ENCODE measurements around the gene DHX32.
"Not testable (repeated sequence)": the region's sequence is repeated elsewhere in the genome, so short reads cannot be mapped to it uniquely, and the experiment has no call there.

The DHX32 gene, protein sequence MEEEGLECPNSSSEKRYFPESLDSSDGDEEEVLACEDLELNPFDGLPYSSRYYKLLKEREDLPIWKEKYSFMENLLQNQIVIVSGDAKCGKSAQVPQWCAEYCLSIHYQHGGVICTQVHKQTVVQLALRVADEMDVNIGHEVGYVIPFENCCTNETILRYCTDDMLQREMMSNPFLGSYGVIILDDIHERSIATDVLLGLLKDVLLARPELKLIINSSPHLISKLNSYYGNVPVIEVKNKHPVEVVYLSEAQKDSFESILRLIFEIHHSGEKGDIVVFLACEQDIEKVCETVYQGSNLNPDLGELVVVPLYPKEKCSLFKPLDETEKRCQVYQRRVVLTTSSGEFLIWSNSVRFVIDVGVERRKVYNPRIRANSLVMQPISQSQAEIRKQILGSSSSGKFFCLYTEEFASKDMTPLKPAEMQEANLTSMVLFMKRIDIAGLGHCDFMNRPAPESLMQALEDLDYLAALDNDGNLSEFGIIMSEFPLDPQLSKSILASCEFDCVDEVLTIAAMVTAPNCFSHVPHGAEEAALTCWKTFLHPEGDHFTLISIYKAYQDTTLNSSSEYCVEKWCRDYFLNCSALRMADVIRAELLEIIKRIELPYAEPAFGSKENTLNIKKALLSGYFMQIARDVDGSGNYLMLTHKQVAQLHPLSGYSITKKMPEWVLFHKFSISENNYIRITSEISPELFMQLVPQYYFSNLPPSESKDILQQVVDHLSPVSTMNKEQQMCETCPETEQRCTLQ

DNA sequence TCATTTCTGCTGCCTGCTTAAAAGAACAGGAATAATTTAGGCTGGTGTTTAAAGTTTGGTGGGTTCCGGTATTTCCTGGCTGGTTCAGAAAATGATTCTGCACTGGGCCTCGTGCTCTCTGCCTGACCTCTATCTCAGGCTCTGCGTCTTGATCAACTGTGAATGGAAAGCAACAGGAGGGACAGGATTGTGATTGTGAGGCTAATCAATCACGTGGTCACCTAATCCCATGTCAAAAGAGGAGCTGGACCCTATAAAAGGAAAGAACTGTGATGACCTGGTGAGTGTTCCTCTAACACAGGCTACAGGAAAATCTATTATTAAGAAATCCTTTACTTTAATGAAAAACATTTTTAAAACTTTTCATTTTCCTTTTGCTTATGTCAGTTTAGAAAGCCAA is at the start of gene DHX32:
TSS of gene DHX32 (minus strand) at position 101 of the 400 bp plus-strand sequence. CDS start 468 bp downstream, outside the sequence.
- no peak for DNase-seq

DNA sequence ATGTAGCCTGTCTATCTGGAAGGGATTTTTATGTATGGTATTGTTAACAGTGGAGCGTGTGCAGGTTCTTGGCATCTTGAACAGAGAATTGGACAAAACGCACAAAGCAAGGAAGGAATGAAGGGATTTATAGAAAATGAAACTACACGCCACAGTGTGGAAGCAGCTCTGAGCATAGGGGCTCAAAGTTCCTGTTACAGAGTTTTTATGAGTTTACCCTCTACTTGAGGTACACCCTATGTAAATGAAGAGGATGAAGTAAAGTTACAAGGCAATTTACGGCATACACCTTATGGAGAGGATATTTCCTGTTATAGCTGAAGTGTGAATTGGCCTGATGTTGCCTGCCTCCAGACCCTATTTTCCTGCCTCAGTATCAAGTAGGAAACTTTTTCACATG is 48.5 kb upstream of the DHX32 start:
- no peak for DNase-seq

DNA sequence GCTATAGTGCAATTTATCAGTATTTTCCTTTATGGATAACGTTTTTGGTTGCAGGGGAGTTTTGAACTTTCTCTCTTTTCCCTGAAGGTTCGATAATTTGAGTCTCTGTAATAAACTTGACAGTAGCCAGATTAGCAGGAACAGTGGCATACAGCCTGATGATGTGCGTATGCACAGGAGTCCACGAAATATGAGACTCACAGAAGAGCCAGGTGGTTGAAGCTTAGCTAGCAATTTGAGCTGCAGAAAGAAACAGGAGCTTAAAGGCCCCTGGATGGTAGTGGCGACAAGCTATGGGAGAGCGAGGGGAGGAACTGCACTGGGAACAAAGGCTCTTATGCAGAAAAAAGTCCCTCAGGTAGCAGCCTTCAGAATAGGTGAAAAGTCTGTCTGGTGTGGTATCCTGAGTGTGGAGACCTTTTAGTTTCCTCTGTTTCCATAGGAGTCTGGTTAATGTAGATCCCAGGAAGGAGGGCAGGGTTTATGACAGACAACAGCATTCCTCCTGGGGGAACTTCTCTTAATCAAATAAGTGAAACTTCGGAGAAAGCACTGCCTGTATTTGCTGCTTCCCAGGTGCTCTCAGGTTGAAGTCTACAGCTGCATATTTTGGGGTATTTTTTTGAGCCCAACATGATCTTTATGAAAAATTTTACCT is 48.0 kb upstream of the DHX32 start:
- DNase-seq: no peak

DNA sequence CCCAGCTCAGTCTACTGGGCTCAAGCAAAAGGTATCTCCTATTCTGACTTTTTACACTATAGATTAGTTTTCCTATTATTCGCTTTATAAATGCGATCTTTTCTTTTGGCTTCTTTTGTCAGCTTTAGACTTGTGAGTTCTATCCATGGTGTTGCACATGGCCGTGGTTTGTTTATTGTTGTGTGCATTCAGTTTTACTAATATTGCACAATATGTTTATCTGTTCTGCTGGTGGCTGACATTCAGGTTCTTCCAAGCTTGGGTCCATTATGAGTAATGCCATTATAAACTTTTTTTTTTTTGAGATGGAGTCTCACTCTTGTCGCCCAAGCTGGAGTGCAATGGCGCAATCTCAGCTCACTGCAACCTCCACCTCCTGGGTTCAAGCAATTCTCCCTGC is 46.2 kb upstream of the DHX32 start:
- DNase-seq: not testable (repeated sequence)

DNA sequence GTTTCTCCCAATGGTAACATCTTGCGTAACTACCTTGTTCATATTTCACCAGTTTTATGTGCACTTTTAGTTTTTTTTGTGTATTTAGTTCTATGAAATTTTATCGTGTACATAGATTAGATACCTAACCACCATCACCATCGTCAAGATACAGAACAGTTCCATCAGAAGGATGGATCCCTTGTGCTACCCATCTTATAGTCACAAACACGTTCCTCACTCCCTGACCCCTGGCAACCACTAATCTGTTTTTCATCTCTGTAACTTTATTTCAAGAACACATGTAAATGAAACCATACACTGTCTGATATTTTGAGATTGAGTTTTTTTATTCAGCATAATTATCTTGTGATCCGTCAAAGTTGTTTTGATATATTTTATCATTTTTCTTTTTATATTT is 45.2 kb upstream of the DHX32 start:
- no peak for DNase-seq

DNA sequence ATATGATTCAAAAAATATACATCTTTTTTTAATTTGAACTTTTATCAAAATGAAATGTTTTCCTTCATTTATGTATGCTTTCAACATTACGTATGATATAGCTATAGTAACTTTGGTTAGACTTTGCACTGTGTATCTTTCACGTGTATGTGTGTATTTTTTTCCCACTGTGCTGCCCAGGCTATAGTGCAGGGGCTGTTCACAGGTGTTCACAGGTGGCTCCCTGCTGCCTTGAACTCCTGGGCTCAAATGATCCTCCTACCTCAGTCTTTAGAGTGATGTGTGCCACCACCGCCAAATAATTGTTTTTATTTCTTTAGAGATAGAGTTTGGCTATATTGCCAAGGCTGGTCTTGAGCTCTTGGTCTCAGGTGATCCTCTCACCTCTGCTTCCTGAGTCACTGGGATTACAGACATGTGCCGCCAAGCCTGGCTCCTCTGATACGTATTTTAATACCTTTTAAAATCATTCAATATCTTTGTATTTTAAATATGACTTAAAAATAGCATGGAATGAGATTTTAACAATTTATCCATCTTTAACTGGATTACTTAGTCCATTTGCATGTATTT is 44.3 kb upstream of the DHX32 start:
- DNase-seq: no peak

DNA sequence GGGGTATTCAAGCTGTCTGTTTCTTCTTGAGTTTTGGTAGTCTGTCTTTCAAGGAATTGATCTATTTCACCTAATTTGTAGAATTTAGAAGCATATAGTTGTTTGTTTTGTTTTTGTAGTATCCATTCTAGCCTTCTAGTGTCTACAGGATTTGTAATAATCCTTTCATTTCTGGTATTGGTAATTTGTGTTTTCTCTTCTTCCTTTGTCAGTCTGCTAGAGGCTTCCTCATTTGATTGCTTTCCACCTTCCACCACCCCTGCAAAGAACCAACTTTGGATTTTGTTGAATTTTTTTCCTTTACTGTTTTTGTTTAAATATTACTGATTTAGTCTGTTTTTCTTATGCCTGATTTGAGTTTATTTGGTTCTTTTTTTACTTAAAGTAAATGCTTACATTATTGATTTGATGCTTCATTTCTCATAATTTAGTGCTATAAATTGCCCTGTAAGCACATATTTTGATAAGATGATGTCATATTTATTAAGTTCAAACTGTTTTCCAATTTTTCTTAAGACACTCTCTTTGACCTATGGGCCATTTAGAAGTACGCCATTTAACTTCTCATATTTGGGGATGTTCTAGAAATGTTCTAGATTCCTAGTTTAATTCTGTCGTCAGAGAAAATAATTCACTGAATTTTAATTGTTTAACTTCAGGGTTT is 40.7 kb upstream of the DHX32 start:
- DNase-seq: not testable (repeated sequence)

DNA sequence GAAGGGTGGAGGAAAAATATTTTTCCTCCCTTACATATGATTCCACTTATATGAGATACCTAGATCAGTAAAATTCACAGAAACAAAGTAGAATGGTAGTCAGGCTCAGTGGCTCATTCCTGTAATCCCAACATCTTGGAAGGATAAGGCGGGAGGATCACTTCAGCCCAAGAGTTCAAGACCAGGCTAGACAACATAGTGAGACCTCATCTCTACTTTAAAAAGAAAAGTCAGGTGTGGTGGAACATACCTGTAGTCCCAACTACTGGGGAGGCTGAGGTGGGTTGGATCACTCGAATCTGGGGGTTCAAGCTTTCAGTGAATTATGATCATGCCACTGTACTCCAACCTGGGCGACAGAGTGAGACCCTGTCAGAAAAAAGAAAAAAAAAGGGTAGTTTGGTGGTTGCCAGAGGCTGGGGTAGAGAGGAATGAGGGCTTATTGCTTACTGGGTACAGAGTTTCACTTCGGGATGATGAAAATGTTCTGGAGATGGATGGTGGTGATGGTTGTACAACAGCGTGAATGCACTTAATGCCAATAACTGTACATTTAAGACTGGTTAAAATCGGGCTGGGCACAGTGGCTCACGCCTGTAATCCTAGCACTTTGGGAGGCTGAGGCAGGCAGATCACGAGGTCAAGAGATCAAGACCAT is 36.7 kb upstream of the DHX32 start:
- not testable (repeated sequence) for DNase-seq

DNA sequence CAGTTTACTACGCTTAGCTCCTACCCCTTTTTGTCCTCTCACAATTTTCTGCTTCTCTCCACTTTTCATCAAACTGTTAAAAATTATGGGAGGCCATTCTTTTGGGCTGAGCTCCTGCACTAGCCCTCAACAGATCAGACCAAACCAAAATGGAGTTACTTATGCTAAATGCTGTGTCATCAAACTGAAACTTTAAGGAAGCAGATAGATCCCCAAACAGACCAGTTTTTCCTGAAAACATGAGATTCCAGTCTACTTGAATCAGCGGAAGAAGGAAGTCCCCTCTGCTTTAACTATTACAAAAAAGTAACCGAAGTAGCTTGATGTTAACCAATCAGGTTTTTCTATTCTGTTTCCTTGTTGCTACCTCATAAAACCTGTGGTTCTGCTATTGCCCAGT is 35.9 kb upstream of the DHX32 start:
- DNase-seq: no peak

DNA sequence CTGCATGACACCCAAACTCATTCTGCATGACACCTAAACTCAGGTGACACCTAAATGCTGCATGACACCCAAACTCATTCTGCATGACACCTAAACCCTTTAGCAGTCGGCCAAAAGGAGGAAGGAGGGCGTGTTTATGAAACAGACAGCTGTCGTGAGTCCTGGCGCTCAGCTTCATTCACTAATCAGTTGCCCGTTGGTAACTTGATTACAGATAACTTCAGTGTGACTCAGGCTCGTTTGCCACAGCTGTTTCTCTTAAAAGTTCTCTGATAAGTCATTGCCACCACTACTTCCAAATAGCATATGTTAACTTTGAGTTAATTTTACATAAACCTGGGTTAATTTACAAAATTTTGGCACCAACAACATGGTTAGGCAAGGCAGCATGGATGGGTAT is 32.2 kb upstream of the DHX32 start:
- not testable (repeated sequence) for DNase-seq

DNA sequence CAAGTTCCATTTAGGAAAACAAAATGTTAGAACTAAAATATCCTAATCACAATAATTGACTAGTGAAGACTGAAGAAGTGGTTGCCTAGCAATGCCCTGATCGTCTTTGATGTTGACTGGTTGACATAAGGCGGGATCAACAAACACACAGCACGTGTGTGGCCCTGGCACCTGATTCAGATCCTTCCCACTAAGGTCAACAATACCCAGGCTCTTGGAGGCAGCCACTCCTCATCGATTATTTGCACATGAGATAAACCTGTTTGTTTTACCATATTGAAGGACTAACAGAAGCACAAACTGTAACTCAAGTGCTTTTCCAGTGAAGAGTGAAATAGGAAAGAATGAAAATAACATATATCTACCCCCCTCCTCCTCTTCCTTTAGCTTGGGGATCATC is 30.9 kb upstream of the DHX32 start:
- DNase-seq: no peak

DNA sequence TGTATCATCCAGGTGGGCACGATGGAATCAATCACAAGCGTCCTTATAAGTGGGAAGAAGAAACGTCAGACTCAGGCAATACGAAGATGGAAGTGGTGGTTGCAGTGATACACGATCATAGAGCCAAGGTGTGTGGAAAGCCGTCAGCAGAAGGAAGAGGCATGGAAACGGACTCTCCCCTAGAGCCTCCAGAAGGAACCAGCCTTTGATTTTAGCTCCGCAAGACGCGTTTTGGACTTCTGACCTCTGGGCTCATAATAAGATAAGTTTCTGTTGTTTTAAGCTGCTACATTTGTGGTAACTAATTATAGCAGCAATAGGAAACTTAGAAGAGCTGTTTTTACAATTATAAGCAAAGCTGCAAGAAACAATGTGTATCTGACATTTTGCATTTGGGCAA is 30.1 kb upstream of the DHX32 start:
- DNase-seq: no peak

DNA sequence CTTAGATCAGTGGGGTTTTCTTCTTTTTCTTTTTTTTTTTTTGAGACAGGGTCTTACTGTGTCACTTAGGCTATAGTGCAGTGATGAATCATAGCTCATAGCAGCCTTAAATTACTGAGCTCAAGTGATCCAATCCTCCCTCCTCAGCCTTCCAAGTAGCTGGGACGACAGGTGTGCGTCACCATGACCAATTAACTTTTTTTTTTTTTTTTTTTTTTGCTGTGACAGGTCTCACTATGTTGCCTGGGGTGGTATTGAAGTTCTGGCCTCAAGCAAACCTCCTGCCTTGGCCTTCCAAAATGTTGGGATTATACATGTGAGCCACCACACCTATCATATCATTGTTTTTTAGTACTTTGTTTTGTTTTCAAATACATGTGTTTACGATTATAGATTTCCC is 28.4 kb upstream of the DHX32 start:
- not testable (repeated sequence) for DNase-seq

DNA sequence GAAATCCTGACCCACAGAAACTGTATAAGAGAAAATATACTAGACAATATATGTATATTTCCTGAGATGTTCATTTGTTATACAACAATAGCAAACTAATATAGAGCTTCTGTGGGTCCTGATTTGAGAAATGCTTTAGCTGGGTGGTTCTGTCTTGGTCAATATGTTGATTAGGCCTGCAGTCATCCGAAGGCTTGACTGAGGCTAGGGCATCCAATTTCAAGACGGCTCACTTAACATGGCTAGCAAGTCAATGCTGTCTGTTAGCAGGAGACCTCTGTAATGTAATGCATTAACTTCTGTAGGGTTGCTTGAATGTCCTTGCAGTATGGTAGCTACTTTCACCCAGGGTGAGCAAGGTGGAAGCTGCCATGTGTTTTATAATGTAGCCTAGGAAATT is 27.7 kb upstream of the DHX32 start:
- not testable (repeated sequence) for DNase-seq

DNA sequence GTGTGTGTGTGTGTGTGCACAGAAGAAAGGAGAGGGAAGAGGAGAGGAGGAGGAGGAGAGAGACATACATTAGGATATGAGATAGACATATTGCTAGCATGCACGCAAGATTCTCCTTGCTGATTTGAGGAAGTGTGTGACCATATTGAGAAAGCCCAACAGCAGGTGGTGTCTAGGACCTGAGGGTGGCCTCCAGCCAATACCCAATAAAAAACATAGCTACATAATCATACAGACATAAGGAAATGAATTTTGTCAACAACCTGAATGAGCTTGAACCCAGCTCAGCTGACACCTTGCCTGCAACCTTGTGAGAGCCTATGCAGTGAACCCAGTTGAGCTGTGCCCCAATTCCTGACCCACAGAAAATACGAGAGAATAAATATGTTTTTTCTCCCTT is 26.5 kb upstream of the DHX32 start:
- DNase-seq: not testable (repeated sequence)

DNA sequence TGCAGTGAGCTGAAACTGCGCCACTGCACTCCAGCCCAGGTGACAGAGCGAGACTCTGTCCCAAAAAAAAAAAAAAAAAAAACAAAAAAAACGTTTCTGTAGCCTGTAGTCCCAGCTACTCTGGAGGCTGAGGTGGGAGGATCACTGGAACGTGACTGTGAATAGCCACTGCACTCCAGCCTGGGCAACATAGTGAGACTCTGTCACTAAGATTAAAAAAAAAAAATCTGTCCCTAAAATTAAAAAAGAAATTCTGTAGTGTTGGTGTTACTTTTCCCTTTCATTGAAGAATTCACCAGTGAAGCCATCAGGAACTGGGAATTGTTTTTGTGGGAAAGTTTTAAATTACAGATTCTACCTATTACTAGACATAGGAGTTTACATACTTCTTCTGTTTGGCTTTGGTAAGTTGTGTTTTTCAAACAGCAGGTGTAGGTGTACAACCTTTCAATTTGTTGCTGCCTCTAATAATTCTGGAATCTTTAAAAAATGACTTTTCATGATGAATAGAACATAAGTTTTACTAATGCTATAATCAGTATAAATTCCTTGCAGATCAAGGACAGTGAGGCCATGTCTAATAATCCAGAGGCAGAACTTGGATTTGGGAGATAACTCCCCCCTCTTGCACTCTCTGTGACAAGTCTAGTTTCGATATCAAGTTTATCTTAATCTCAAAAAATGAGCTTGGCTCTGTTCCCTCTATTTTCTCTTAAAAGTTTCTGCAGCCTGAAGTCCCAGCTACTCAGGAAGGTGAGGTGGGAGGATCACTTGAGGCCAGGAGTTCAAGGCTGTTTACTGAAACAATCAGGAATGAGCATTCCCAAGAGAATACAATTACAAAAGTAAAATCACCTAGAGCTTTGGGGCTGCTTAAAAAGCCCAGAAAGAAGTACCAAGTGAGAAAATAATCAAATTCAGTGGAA is 24.2 kb upstream of the DHX32 start:
- DNase-seq: not testable (repeated sequence)

DNA sequence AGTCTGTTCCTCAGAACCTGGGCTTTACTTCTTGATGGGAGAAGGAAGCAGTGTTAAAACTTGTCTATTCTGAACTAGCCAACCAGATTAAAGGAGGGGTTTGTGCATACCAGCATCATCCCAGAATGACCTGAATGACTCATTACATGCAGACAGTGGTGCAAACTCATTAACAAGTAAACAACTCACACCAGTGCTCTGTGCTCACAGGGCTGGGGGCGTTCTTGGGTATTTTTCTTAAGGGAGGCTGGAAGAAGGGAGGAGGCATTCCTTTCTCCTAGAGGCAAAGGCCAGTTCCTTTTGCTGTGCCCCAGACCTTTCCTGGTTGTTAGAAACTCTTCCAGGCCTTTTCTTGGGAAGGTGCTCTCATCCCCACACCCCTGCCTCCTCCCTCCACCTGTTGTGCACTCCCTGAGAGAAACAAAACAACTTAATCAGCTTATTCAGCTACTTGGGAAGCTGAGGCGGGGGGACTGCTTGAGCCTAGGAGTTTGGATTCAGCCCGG is 22.1 kb upstream of the DHX32 start:
- DNase-seq: not testable (repeated sequence)

DNA sequence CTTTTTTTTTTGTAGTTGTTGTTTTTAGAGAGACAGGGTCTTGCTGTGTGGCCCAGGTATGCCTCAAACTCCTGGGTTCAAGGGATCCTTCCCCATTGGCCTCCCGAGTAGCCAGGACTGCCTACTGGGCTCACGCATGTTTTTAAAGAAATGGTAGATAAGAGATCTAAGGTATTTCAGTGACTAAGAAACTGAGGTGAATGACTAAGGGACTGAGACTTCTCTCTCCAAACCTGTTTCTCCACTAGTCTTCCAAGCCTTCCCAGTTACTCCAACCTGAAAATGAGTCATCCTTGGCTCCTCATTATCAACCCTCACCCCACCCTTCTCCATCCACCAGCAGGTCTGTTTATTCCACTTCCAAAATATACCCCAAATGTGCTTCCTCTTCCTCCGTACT is 19.9 kb upstream of the DHX32 start:
- DNase-seq: not testable (repeated sequence)

DNA sequence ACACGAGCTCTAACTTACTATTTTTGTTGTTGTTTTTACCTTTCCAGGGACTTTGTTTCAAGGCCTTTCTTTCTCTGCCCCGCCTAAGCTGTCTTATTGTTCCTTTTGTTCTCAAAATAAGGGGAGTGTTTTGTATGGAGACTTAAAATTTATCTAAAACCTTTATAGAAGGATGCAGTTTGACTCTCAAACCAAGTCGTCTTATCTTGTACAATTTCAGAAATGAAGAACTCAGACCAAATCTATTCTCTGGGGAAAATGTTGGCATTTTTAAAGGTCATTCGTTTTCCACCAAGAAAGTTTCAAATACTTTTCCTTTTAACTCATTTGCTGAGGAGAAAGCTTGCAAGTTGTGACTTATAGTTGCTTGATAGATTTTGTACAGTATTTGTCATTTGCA is 16.2 kb upstream of the DHX32 start:
- DNase-seq: not testable (repeated sequence)

DNA sequence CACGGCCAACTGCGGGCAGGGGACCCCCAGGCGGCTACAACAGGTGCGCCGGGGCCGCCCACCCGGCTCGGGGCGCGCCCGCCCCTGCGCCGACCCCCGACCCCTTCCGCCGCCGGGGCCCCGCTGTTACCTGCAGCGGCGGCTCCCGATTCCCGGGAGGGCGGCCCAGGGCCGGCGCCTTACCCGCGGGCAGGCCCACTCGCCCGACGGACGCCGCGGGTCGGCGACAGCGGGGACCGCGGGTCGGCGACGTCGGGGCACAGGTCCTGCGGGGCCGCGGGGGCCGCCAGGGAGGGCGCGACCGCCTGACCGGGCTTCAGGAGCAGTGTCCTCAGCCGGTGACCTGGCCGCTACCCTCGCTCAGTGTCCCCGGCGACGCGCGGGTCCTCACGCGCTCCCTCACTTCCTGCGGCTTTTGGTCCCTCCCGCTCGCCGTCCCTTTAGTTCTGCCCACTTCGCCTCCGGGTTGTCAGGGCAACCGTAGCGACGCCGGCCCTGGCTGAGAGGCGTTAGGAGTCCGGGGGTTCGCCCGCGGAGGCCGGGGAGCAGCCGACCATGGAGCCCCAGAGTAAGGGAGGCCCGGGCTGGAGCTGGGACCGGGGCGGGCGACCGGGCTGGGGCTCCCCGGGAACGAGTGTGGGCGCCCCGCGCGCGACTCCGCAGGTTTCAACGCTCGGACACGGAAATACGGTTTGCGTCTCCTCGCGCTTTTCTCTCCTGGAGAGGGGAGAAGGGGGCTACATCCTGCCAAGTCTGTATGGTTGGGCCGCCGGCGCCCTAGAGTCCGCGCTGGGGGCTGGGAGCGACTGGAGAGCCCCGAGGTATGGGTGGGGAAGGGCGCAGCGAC is 15.2 kb upstream of the DHX32 start, which contains the start of gene FANK1:
TSS of gene FANK1 (plus strand) at position 477 of the 847 bp plus-strand sequence. CDS start at position 556, 79 bp downstream.
- DNase-seq: peak; percentile 81

Measured in activated CD4-positive, CD25-positive, alpha-beta regulatory T cell treated with anti-CD3 and anti-CD28 coated beads, Interleukin-2, amount 50 U/mL, for 72 hours (primary cell).